ENCODE measurements around the gene SOBP.
"Not testable (repeated sequence)": the region's sequence is repeated elsewhere in the genome, so short reads cannot be mapped to it uniquely, and the experiment has no call there.

The SOBP gene

DNA sequence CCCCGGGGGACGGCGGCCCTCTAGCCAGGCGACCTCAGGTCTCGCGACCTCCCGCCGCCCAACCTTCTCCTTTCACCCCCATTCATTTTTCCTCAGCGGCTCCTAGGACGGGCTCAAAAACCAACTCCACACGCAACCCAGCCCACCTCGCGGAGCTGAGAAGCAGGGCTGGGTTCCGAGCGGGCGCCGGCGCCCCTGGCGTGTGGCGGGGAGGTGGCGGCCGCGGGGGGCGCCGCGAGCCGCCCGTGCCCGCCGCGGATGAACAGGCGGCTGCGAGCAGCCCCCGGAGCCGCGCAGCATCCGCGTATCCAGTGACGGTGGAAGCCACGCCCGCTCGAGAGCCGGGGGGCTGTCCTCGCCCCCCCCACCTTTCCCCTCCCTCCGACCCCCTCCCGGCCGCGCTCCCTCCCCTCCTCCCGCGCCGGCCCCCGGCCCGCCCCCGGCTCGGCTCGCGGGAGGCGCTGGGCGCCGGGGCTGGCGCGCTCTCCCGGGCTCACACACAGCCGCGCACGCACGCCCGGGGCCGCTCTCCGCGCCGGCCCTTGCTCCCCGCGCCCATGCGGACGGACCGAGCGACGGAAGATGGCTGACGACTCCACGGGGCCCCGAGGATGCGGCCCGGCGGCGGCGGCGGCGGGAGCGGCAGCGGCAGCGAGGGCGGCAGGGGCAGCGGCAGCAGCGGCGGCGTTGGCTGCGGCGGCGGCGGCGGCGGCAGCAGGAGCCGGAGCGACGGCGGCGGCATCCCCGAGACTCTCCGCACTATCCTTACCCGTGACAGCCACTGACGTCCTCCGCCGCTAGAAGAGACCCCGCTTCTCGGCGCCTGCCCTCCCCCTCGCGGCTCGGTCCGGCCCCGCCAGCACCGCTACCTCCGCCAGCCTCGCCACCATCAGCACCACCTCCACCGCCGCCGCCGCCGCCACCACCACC is at the start of gene SOBP:
Gene SOBP (plus strand): TSS at position 482 of the 930 bp plus-strand sequence. CDS start 500 bp downstream, outside the sequence.
- no peak for DNase-seq

DNA sequence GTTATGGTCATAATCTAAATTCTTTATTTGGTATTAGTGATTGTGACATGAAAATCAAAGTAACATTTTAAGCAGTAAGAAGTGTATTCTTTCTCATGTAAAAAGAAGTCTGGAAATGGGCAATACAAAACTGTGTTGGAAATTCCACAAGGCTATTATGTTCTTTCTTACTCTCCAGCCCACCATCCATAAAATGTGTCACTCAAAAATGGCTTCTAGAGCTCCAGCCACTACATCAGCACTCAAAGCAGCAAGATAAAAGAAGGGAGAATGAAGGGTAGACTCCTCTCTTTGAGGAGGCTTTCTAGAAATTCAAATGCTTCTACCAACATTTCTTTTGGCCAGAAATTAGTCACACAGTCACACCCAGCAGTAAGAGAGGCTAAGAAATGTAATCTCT is 49.0 kb upstream of the SOBP start:
- DNase-seq: no peak

GRCh38 chr6:107441682-107442081 is 48.2 kb upstream of the SOBP start:
- no peak for DNase-seq

- no peak for DNase-seq
These were observed 46.8 kb upstream of the SOBP start for GRCh38 chr6:107442938-107443607.

- no peak for DNase-seq
These were observed 46.2 kb upstream of the SOBP start for GRCh38 chr6:107443608-107444267.

DNA sequence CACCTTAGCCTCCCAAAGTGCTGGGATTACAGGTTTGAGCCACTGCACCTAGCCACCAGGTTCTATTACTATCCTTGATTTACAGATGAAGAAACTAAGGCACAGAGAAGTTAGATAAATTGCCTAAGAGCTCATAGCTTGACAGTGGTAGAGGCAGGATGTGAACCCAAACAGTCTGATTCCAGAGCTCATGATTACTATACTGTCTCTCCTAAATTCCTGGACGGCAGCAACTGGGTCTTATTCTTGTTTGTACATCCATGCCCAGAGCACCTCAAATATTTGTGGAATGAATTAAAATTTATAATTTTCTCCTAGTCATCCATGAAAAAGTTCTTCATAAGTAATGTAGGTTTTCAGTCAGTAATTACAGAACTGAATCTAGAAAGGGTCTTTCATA is 45.6 kb upstream of the SOBP start:
- no peak for DNase-seq

DNA sequence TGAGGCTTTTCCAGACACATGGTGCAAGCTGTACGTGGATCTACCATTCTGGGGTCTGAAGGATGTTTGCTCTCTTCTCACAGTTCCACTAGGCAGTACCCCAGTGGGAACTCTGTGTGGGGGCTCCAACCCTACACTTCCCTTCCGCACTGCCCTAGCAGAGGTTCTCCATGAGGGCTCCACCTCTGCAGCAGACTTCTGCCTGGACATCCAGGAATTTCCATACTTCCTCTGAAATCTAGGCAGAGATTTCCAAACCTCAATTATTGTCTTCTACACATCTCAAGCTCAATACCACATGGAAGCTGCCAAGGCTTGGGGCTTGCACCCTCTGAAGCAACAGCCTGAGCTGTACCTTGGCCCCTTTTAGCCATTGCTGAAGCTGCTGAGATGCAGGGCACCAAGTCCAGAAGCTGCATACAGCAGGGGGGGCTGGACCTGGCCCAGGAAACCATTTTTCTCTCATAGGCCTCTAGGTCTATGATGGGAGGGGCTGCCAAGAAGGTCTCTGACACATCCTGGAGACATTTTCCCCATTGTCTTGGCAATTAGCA is 42.2 kb upstream of the SOBP start:
- no peak for DNase-seq

DNA sequence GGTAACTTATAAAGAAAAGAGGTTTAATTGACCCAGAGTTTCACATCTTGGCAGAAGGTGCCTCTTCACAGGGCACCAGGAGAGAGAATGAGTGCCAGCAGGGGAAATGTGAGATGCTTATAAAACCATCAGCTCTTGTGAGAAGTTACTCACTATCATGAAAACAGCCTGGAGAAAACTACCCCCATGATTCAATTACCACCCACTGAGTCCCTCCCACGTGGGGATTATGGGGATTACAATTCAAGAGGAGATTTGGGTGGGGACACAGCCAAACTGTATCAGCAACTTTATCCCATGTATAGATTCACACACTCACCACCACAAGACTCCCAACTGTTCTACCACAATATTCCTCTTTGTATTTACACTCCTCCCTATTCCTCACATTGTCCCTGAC is 41.1 kb upstream of the SOBP start:
- no peak for DNase-seq

- DNase-seq: peak; percentile 43
These were observed 31.1 kb upstream of the SOBP start for GRCh38 chr6:107458672-107459282.

DNA sequence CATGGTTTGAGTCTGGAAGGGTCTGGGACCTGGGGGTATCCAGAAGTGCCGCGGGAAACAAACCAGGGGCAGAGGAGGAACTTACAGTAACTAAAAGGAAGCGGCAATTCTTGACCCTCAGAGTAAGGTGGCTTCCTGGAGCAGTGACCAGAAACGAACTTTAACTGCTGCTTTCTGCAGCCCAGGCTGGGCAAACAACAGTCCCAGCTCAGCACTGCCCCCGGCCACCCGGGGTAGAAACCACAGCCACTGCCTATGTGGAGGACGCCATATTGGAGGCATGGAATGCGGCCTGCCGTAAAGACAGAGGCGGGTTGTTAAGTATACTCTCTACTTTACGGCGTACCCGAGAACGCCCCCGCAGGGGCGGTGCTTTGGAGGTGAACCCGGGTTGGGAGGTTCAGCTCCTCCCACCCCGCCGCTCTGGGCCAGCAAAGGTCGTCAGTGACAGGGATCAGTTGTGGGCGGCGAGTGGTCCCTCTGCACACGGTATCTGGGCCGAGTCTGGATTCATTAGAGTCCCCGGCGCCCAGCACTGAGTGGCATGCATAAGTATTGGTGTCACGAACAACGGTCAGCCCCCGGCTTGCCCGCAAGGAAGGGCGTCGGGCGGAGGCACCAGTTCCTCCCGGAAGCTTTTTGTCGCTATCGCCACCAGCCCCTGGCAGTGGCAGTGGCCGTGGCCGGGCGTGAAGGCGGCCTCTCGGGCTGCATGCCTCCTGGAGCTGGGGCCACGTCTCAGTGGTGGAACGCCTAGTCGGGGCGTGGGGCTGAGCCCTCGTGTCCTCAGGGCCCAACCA is 30.4 kb upstream of the SOBP start, which contains the start of gene PDSS2:
Gene PDSS2 (minus strand): TSS at position 282 of the 800 bp plus-strand sequence. CDS start 279 bp downstream, at position 3.
- peak; percentile 97 for DNase-seq

- no peak for DNase-seq
These were observed 29.8 kb upstream of the SOBP start for GRCh38 chr6:107460083-107460631.

DNA sequence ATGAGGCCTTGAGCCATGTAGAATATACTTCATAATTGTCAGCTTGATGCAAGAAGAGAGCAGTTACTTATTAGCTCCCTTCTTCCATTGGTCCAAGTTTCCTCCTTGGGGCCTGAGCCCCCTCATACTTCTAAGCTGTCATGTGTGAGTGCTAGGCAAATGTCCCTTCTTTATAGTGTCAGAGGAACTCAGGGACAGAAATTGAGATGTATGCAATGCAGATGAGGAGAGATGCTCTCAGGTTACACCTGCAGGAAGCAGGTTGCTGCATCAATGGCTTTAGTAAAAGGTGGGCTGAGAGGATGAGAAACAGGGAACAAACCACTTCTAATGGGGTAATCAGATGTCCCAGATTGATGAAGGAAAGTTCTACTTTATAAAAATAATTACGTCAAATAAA is 23.9 kb upstream of the SOBP start:
- no peak for DNase-seq

DNA sequence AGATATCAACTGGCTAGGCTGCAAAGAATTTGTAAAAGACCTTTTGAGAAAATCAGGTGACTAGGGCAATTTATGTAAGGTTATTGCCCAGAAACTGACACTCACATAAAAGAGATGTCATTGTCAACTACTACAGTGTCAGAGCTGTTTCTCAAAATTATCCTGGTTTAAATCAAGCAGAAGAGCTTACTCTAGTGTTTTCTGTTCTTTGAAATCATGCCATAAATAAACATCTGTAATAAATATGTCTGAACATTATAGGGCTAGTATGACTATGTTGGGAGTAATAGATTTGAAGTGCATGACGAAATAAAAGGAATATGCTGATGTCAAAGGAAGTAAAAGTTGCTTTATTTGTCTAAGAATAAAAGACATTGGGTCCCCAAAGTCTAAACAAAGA is 19.6 kb upstream of the SOBP start:
- no peak for DNase-seq

GRCh38 chr6:107473660-107474059 is 16.3 kb upstream of the SOBP start:
- DNase-seq: no peak

- DNase-seq: not testable (repeated sequence)
These were observed 14.6 kb upstream of the SOBP start for GRCh38 chr6:107475360-107475759.

DNA sequence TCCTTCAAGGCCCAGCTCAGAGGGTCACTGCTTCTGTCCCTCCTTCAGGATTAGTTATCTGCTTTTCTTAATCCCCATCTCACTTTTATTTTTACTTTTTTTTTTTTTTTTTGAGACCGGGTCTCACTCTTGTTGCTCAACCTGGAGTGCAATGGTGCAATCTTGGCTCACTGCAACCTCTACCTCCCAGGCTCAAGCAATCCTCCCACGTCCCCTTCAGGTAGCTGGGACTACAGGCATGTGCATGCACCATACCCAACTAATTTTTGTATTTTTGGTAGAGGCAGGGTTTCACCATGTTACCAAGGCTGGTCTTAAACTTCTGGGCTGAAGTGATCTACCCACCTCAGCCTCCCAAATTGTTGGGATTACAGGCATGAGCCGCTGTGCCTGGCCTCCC is 14.1 kb upstream of the SOBP start:
- not testable (repeated sequence) for DNase-seq

DNA sequence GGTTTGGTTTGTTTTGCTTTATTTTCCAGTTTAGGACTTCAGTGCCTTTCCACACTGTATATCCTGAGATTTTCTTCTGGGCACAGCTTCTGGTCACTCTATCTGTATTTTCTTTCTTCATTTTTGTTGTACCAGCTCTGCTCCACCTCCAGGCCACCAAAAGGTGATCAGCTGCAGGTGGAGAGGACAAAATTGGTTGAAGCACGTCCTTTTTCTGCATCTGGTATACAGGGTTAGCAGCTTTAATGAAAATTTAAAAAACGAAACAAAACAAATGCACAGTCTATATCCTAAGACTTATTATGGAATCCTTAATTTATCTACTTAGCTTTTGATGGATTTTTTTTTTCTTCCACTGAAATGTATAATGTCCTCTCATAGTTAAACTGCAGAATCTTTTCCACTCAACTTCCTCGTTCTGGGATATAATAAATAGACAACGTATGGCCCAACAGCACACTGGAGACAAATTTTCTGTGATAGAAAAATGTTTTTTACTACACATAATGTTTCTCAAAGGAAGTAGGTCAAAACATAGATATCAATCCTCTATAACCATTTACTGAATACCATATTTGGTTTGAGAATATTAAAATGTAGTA is 10.7 kb upstream of the SOBP start:
- no peak for DNase-seq

- DNase-seq: no peak
These were observed 4.8 kb upstream of the SOBP start for GRCh38 chr6:107485157-107485556.

- DNase-seq: no peak
These were observed 1.6 kb upstream of the SOBP start for GRCh38 chr6:107488174-107488874.

DNA sequence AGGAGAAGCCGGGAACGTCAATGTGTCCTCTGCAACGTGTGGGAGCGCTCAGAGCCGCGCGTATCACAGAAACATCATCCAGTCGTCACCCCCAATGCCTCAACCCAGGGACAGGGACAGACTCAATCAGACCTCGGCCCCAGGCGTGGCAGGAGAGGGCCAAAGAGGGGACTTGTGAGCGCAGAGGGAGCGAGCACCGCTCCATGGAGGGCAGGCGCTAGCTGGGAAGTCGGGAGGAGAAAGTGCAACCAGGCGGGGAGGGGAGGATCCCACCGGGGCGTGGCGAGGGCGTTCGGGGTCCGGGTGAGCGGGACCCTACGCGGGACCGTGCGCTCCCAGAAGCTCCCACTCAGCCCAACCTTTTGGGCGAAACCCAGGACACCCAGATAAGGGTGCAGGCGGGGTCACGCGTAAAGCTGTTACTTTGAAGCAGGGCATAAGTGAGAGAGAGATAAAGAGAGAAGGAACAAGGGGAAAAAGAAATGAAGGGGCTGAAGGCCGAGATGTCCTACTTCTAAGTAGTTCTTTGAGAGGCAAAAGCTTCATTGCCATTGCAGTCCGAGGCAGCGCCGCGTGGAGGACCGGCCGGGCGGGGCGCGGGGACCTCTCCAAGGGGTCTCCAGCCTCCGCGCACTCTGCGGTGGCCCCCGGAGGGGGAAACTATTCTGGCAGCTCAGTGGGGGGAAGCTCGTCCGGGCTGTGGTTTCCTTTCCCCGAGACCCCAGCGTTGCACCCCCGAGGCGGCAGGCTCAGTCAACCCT is 862 bp upstream of the SOBP start:
- DNase-seq: no peak
